ENCODE measurements around the gene XKR3.
"Not testable (repeated sequence)": the region's sequence is repeated elsewhere in the genome, so short reads cannot be mapped to it uniquely, and the experiment has no call there.

XKR3 gene

GRCh38 chr22:16804882-16805281 lies 20.3 kb downstream of the XKR3 start:
- no peak for DNase-seq (ENCODE audit: low spot score)

- DNase-seq (ENCODE audit: low spot score) = no peak
These were observed 21.8 kb downstream of the XKR3 start for GRCh38 chr22:16803255-16803917.

GRCh38 chr22:16801571-16801970 lies 23.6 kb downstream of the XKR3 start:
- no peak for DNase-seq (ENCODE audit: low spot score)

- DNase-seq (ENCODE audit: low spot score) = no peak
These were observed 24.1 kb downstream of the XKR3 start for GRCh38 chr22:16801088-16801487.

- DNase-seq (ENCODE audit: low spot score) = no peak
These were observed 24.9 kb downstream of the XKR3 start for GRCh38 chr22:16800358-16800757.

- not testable (repeated sequence) for DNase-seq (ENCODE audit: low spot score)
These were observed 29.7 kb downstream of the XKR3 start for GRCh38 chr22:16795504-16795903.

- no peak for DNase-seq (ENCODE audit: low spot score)
These were observed 31.4 kb downstream of the XKR3 start for GRCh38 chr22:16793831-16794230.

GRCh38 chr22:16789860-16790493 lies 35.2 kb downstream of the XKR3 start:
- DNase-seq (ENCODE audit: low spot score) = no peak

- DNase-seq (ENCODE audit: low spot score) = no peak
These were observed 41.3 kb downstream of the XKR3 start for GRCh38 chr22:16783930-16784354.

- DNase-seq (ENCODE audit: low spot score) = no peak
These were observed 41.8 kb downstream of the XKR3 start for GRCh38 chr22:16783453-16783852.

- no peak for DNase-seq (ENCODE audit: low spot score)
These were observed 43.4 kb downstream of the XKR3 start for GRCh38 chr22:16781764-16782329.

GRCh38 chr22:16781074-16781763 lies 44.0 kb downstream of the XKR3 start:
- DNase-seq (ENCODE audit: low spot score) = no peak

GRCh38 chr22:16777284-16777924 lies 47.8 kb downstream of the XKR3 start:
- no peak for DNase-seq (ENCODE audit: low spot score)

GRCh38 chr22:16776080-16776479 lies 49.1 kb downstream of the XKR3 start:
- no peak for DNase-seq (ENCODE audit: low spot score)

- DNase-seq (ENCODE audit: low spot score) = no peak
These were observed 50.2 kb downstream of the XKR3 start for GRCh38 chr22:16774911-16775500.

- not testable (repeated sequence) for DNase-seq (ENCODE audit: low spot score)
These were observed 53.6 kb downstream of the XKR3 start for GRCh38 chr22:16771569-16771968.

- not testable (repeated sequence) for DNase-seq (ENCODE audit: low spot score)
These were observed 57.3 kb downstream of the XKR3 start for GRCh38 chr22:16767927-16768326.

GRCh38 chr22:16762224-16762623 lies 63.0 kb downstream of the XKR3 start:
- not testable (repeated sequence) for DNase-seq (ENCODE audit: low spot score)

- DNase-seq (ENCODE audit: low spot score) = not testable (repeated sequence)
These were observed 64.8 kb downstream of the XKR3 start for GRCh38 chr22:16760416-16760815.

- not testable (repeated sequence) for DNase-seq (ENCODE audit: low spot score)
These were observed 75.9 kb downstream of the XKR3 start for GRCh38 chr22:16749282-16749681.

GRCh38 chr22:16748160-16748929 lies 76.9 kb downstream of the XKR3 start:
- not testable (repeated sequence) for DNase-seq (ENCODE audit: low spot score)

Measured in putamen (tissue), 1 donor.